Activated CD4-positive, alpha-beta T cell treated with anti-CD3 and anti-CD28 coated beads for 36 hours (primary cell): ENCODE data around the gene TRIM37. TPM values are rescaled to one million over a fixed set of nuclear protein-coding genes. Genes with fewer than 3 reads are reported as not detected.

Source experiments
- ATAC-seq: fragments of 200-7000 bp; cut with Tn5 transposase; one replicate; pipeline ENCODE4 v1.10.0; 2021; ENCODE audit warnings: mild to moderate bottlenecking, moderate library complexity
- CTCF ChIA-PET: fragments of 350-600 bp; sonication (Branson Sonifier 250); formaldehyde crosslinking; loops from one replicate; lab custom pipeline; 2021; ENCODE audit warnings: antibody characterized with exemption; lab: Charles Lee
- POLR2A ChIA-PET: fragments of 350-600 bp; sonication (Branson Sonifier 250); formaldehyde crosslinking; loops from one replicate; lab custom pipeline; 2021; ENCODE audit warnings: antibody characterized with exemption, inconsistent platforms; lab: Charles Lee
- DNase-seq: peaks from one replicate; pipeline ENCODE4 v3.0.0-alpha.2; 2020
- H3K27ac Mint-ChIP-seq: one replicate; pipeline ENCODE4 v1.8.0; 2021; ENCODE audit warnings: mixed read lengths
- H3K27me3 Mint-ChIP-seq: one replicate; pipeline ENCODE4 v1.8.0; 2021; ENCODE audit warnings: mixed read lengths
- H3K36me3 Mint-ChIP-seq: one replicate; pipeline ENCODE4 v1.8.0; 2021; ENCODE audit warnings: low read depth, mixed read lengths
- H3K4me1 Mint-ChIP-seq: one replicate; pipeline ENCODE4 v1.8.0; 2021; ENCODE audit warnings: mixed read lengths
- H3K4me3 Mint-ChIP-seq: one replicate; pipeline ENCODE4 v1.8.0; 2021; ENCODE audit warnings: mild to moderate bottlenecking, moderate library complexity, mixed read lengths
- H3K9me3 Mint-ChIP-seq: one replicate; pipeline ENCODE4 v1.8.0; 2021; ENCODE audit warnings: low read depth, mixed read lengths
- intact Hi-C, 2 experiments: fragments of 100-400 bp; cut with DNase I in 1 of 2; cut with micrococcal nuclease in 1 of 2; formaldehyde crosslinking; loops; one replicate each; pipeline versions ENCODE4 v1.14.2 to v1.15.1; 2022 to 2024; cut with DNase I, micrococcal nuclease
- total RNA-seq, 2 experiments: library from RNA; stranded (reverse); gene quantifications; one replicate each; pipeline ENCODE4 v1.2.3, GENCODE V29; 2021

Gene TRIM37
- total RNA-seq, 2 experiments from 2014 or later = 21.3 to 22.7 TPM

DNA sequence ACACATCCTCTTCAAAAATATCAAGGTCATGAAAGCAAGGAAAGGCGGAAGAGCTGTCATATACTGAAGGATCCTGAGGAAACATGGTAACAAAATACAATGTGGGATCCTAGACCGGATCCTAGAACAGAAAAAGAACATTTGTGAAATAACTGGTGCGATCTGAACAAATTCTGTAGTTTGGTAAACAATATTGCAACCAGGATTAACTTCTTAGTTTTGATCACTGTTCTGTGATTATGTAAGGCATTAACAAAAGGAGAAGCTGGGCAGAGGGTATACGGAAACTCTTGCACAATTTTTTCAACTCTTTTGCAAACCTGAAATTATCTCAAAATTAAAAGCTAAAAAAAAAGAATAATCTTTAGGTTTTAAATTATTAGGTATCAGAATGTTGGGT lies 109.7 kb downstream of the TRIM37 start:
- H3K36me3 Mint-ChIP-seq = peaks cover 22% of the 10 kb centered on the region
- DNase-seq (no peak), ATAC-seq (no peak)
- intact Hi-C loops = no loop called here
- no peaks in the 10 kb centered on the region for H3K27me3 Mint-ChIP-seq
- ChIA-PET POLR2A (no interaction called here), CTCF (no interaction called here)
- no peaks in the 10 kb centered on the region for H3K9me3 Mint-ChIP-seq
- H3K27ac Mint-ChIP-seq = no peak overlapping the region
- H3K4me3 Mint-ChIP-seq = no peak overlapping the region
- peaks cover 31% of the 10 kb centered on the region for H3K4me1 Mint-ChIP-seq

- no peaks in the 10 kb centered on the region for H3K9me3 Mint-ChIP-seq
- no peak overlapping the region for H3K4me3 Mint-ChIP-seq
- ChIA-PET POLR2A (no interaction called here), CTCF (interaction anchor here (1.6 kb wide), 1 partner anchor 285 kb away, joined by 8 read pairs; no protein-coding TSS in a partner anchor)
- H3K4me1 Mint-ChIP-seq = peaks cover 23% of the 10 kb centered on the region
- H3K27me3 Mint-ChIP-seq = no peaks in the 10 kb centered on the region
- no peak overlapping the region for H3K27ac Mint-ChIP-seq
- ATAC-seq (no peak), DNase-seq (no peak)
- peaks cover 20% of the 10 kb centered on the region for H3K36me3 Mint-ChIP-seq
- intact Hi-C loops = no loop called here
Measured at GRCh38 chr17:58995247-58995940, 111.3 kb downstream of the TRIM37 start.

- CTCF ChIA-PET = no interaction called here
- no peak for ATAC-seq
- H3K4me1 Mint-ChIP-seq = peaks cover 16% of the 10 kb centered on the region
- POLR2A ChIA-PET = no interaction called here
- H3K27ac Mint-ChIP-seq = no peak overlapping the region
- no peaks in the 10 kb centered on the region for H3K9me3 Mint-ChIP-seq
- peaks cover 11% of the 10 kb centered on the region for H3K36me3 Mint-ChIP-seq
- intact Hi-C loops = no loop called here
- DNase-seq = no peak
- no peaks in the 10 kb centered on the region for H3K27me3 Mint-ChIP-seq
- H3K4me3 Mint-ChIP-seq = no peak overlapping the region
Measured at GRCh38 chr17:58993311-58993710, 113.4 kb downstream of the TRIM37 start.

DNA sequence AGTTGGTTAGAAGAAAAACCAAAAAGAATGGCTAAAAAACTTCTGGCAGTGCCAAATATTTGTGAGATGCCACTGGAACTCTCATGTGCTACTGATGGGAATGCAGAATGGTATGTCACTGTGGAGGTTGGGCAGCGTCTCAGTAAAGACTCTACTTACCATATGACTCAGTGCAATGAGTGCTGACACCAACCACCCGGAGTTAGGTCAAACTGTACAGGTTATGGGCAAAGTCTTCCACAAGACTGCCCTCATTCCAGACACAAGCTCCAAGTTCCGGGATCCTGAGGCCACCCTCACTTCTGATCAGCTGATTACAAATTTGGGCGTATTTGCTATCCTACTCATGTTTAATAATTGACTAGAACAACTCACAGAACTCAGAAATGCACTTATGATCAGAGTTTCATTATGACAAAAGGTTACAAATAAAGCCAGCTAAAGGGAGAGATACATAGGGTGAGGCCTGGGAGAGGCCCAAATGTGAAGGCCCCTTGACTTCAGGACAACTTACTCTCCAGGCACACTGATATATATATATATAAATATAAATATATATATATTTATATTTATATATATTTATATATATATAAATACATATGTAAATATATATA lies 114.9 kb downstream of the TRIM37 start:
- H3K9me3 Mint-ChIP-seq = no peaks in the 10 kb centered on the region
- H3K36me3 Mint-ChIP-seq = peaks cover 4% of the 10 kb centered on the region
- POLR2A ChIA-PET = no interaction called here
- intact Hi-C loops = loop anchor here in 1 of 2 experiments (1.0 kb wide), 1 partner anchor 9 kb away; no protein-coding TSS in a partner anchor
- peaks cover 13% of the 10 kb centered on the region for H3K4me1 Mint-ChIP-seq
- no peaks in the 10 kb centered on the region for H3K27me3 Mint-ChIP-seq
- DNase-seq (peak; percentile 40), ATAC-seq (peak; percentile 86)
- peak overlapping the region; percentile 6 for H3K27ac Mint-ChIP-seq
- no peak overlapping the region for H3K4me3 Mint-ChIP-seq
- CTCF ChIA-PET = interaction anchor here (0.7 to 1.3 kb wide), 4 partner anchors 9 to 290 kb away, joined by 3 to 5 read pairs (median 4); no protein-coding TSS in a partner anchor

GRCh38 chr17:58989629-58990028 lies 117.1 kb downstream of the TRIM37 start:
- H3K4me1 Mint-ChIP-seq = peaks cover 22% of the 10 kb centered on the region
- H3K27ac Mint-ChIP-seq = no peak overlapping the region
- peaks cover 3% of the 10 kb centered on the region for H3K36me3 Mint-ChIP-seq
- ChIA-PET CTCF (interaction anchor here (0.6 to 1.2 kb wide), 2 partner anchors 15 to 22 kb away, joined by 3 read pairs; no protein-coding TSS in a partner anchor), POLR2A (interaction anchor here (0.6 kb wide), 3 partner anchors 320 to 715 kb away, joined by 3 to 4 read pairs (median 3); no protein-coding TSS in a partner anchor)
- H3K4me3 Mint-ChIP-seq = no peak overlapping the region
- no peaks in the 10 kb centered on the region for H3K9me3 Mint-ChIP-seq
- DNase-seq = no peak
- intact Hi-C loops = no loop called here
- no peak for ATAC-seq
- H3K27me3 Mint-ChIP-seq = no peaks in the 10 kb centered on the region

GRCh38 chr17:58985971-58986370 lies 120.7 kb downstream of the TRIM37 start:
- intact Hi-C loops = no loop called here
- POLR2A ChIA-PET = no interaction called here
- peak; percentile 61 for DNase-seq
- peaks cover 3% of the 10 kb centered on the region for H3K36me3 Mint-ChIP-seq
- H3K4me3 Mint-ChIP-seq = no peak overlapping the region
- H3K27me3 Mint-ChIP-seq = no peaks in the 10 kb centered on the region
- H3K9me3 Mint-ChIP-seq = no peaks in the 10 kb centered on the region
- CTCF ChIA-PET = no interaction called here
- peak; percentile 47 for ATAC-seq
- no peak overlapping the region for H3K27ac Mint-ChIP-seq
- peaks cover 13% of the 10 kb centered on the region for H3K4me1 Mint-ChIP-seq

DNA sequence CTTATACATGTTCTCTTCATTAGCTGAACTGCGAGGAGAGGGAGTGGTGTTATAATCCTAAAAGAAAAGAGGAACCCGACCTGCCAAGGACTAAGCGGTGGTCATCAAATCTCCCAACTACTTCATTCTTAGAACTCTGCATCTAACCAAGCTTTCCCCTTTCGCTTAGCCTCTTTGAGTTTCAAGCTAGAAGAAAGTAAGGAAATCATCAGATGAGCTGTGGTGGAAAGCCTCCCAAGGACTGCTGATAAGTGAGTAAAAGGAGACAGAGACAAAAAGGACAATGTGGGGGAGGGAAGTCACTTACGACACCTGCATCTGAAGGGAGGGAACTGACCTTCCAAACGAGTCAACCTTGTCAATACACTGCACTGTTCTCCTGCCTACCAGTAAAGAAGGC lies 121.3 kb downstream of the TRIM37 start:
- ATAC-seq (no peak), DNase-seq (no peak)
- peaks cover 14% of the 10 kb centered on the region for H3K4me1 Mint-ChIP-seq
- H3K9me3 Mint-ChIP-seq = no peaks in the 10 kb centered on the region
- peaks cover 3% of the 10 kb centered on the region for H3K36me3 Mint-ChIP-seq
- CTCF ChIA-PET = no interaction called here
- POLR2A ChIA-PET = no interaction called here
- intact Hi-C loops = no loop called here
- no peak overlapping the region for H3K4me3 Mint-ChIP-seq
- H3K27me3 Mint-ChIP-seq = no peaks in the 10 kb centered on the region
- no peak overlapping the region for H3K27ac Mint-ChIP-seq

DNA sequence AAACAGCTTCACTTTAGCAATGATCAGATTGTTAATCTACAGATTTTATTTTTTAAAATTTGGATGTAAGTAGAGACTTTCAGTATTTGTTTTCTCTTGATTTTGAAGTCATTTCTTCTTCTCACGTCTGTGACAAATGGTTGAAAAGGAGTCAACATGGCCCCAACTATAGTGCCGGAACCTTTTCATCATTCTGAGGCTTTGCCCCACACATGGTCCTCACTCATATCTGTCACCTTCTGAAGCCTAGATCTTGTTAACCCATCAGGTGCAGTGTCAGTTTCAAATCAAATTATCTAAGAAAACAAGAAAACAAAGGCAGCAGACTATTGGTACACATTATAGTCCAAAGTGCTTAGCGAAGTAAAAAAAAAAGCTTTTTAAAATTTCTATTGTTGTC lies 124.1 kb downstream of the TRIM37 start:
- ChIA-PET CTCF (interaction anchor here (1.0 to 1.3 kb wide), 2 partner anchors 9 to 272 kb away, joined by 3 to 4 read pairs; no protein-coding TSS in a partner anchor), POLR2A (interaction anchor here (0.7 kb wide), 1 partner anchor 351 kb away, joined by 4 read pairs; no protein-coding TSS in a partner anchor)
- intact Hi-C loops = no loop called here
- Mint-ChIP-seq H3K9me3 (no peaks in the 10 kb centered on the region), H3K4me1 (peaks cover 14% of the 10 kb centered on the region), H3K27ac (no peak overlapping the region), H3K4me3 (no peak overlapping the region), H3K36me3 (no peaks in the 10 kb centered on the region), H3K27me3 (no peaks in the 10 kb centered on the region)
- peak; percentile 51 for ATAC-seq
- no peak for DNase-seq

DNA sequence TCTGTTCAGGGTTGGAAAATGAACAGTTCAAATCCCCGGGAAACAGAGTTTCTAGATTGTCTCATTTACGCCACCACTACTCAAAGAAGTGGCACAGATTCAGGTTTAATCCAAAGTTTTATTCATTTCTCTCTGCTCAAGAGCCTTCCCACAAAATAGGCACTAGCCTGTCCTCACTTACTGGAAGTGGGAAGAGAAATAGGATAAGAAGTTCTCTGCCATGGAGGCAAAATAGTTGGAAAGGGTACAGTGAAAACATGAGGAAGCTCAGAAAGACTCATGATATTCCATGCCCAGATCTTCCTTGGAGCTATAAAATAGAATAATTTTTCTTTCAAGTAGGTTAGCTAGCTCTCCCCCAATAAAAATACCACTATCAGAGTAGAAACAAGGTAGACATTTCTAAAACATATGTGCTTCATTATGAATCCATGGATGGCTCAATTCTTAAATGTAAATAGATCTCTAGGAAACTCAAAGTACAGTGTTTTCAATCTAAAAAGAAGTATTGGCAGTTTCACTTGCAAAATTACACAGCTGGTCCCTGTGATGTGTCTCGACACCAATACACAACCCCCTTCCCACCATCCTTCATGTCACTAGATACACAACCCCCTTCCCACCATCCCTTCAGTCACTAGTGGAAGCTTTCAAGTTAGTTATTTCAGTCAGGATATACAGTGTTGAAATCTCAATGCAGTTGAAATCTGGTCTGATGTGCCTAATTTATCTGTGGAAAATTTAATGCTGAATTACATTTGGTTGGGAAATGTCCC lies 125.8 kb downstream of the TRIM37 start:
- no peak for DNase-seq
- Mint-ChIP-seq H3K4me3 (no peak overlapping the region), H3K4me1 (peaks cover 8% of the 10 kb centered on the region), H3K9me3 (no peaks in the 10 kb centered on the region), H3K27ac (no peak overlapping the region), H3K36me3 (no peaks in the 10 kb centered on the region), H3K27me3 (no peaks in the 10 kb centered on the region)
- ChIA-PET CTCF (interaction anchor here (2.2 kb wide), 1 partner anchor 10 kb away, joined by 8 read pairs; no protein-coding TSS in a partner anchor), POLR2A (no interaction called here)
- ATAC-seq = no peak
- intact Hi-C loops = no loop called here

- intact Hi-C loops = no loop called here
- no peak for ATAC-seq
- ChIA-PET POLR2A (interaction anchor here (0.7 kb wide), 1 partner anchor 179 kb away, joined by 3 read pairs; the partner anchor contains the start of gene PRR11), CTCF (no interaction called here)
- Mint-ChIP-seq H3K27me3 (no peaks in the 10 kb centered on the region), H3K9me3 (no peaks in the 10 kb centered on the region), H3K36me3 (no peaks in the 10 kb centered on the region), H3K4me1 (peaks cover 5% of the 10 kb centered on the region), H3K4me3 (no peak overlapping the region), H3K27ac (no peak overlapping the region)
- DNase-seq = no peak
Measured at GRCh38 chr17:58976541-58976940, 130.1 kb downstream of the TRIM37 start.

DNA sequence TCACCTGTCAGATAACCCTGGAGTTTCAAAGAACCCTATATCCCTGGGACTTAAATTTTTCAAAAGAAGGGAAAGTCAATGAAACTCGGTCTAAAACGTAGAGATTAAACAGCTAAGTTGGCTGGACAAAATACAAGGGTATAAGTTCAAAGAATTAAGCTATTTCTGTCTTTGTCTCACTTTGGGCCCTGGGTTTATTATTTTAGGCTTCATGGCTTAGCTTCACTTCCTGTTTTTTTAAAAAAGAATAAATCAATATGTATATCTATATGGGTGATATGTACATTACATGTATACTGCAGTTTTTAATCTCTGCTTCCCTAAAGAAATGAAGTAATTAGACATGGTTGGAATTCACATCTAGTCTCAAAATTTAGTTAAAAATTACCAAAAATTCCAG lies 132.3 kb downstream of the TRIM37 start:
- intact Hi-C loops = no loop called here
- no peak overlapping the region for H3K27ac Mint-ChIP-seq
- no peaks in the 10 kb centered on the region for H3K36me3 Mint-ChIP-seq
- no peak for ATAC-seq
- H3K4me3 Mint-ChIP-seq = no peak overlapping the region
- H3K9me3 Mint-ChIP-seq = no peaks in the 10 kb centered on the region
- no peaks in the 10 kb centered on the region for H3K27me3 Mint-ChIP-seq
- H3K4me1 Mint-ChIP-seq = peaks cover under 1% of the 10 kb centered on the region
- no peak for DNase-seq
- ChIA-PET CTCF (no interaction called here), POLR2A (no interaction called here)
